ENCODE measurements around the gene TNS1. TPM values are rescaled to one million over a fixed set of nuclear protein-coding genes. Genes with fewer than 3 reads are reported as not detected.
"Not testable (repeated sequence)": the region's sequence is repeated elsewhere in the genome, so short reads cannot be mapped to it uniquely, and the experiment has no call there.

TNS1 gene
- total RNA-seq, 1 experiment from 2014 or later: 4.5 TPM

DNA sequence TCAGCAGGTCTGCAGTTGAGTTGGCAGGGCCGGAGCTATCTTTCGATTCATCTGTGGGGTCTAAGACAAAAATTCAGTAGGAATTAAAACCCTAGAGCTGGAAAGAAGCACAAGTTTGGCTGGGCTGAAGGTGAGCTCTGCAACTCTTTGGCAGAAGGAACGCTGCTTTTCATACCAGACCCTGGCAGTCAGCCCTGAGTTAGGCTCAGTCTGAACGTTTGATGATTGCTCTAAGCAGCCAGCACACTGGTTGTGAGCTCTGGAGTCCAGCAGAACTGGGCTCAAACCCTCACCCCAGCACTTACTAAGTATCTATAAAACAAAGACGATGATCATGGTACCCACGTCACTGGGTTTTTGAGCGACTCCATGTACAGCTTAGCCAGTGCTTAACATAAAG, 192.5 kb downstream of the TNS1 start (continued):
- TF ChIP-seq, protein P1, sequence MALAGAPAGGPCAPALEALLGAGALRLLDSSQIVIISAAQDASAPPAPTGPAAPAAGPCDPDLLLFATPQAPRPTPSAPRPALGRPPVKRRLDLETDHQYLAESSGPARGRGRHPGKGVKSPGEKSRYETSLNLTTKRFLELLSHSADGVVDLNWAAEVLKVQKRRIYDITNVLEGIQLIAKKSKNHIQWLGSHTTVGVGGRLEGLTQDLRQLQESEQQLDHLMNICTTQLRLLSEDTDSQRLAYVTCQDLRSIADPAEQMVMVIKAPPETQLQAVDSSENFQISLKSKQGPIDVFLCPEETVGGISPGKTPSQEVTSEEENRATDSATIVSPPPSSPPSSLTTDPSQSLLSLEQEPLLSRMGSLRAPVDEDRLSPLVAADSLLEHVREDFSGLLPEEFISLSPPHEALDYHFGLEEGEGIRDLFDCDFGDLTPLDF (CRISPR knock-in tag; IDR thresholded peaks at IDR 0.05): no peak

DNA sequence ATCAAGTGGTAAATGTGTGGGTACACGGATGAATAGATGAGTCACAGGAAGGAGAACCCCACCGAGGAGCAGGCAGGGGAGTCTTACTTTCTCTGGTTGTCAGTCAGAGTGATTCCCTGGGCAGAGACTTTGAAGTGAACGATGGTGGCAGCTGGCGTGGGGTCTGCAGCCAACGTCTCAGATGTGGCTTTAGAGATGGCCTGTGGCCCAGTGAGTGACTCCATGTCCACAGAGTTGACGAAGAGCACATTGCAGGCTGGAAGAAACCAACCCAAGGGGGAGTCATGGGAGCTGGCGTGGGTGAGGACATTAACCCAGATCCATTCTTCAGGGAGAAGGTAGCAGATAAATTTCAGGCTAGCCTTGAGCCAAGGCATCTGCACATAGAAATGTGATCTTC, 193.1 kb downstream of the TNS1 start:
- Mint-ChIP-seq H3K27ac (no peak overlapping the region), H3K4me1 (no peaks in the 10 kb centered on the region), H3K9me3 (peaks cover 14% of the 10 kb centered on the region), H3K27me3 (ENCODE audit: low read depth) (no peaks in the 10 kb centered on the region), H3K4me3 (no peak overlapping the region), H3K36me3 (peaks cover 8% of the 10 kb centered on the region)
- TF ChIP-seq JAZF1 (CRISPR knock-in tag; IDR thresholded peaks at IDR 0.05) (no peak), RELA (CRISPR knock-in tag; IDR thresholded peaks at IDR 0.05; ENCODE audit: borderline replicate concordance) (no peak), GTF2I (CRISPR knock-in tag; conservative IDR thresholded peaks at IDR 0.05) (no peak), SMAD4 (CRISPR knock-in tag; IDR thresholded peaks at IDR 0.05) (no peak), GABPB1 (CRISPR knock-in tag; IDR thresholded peaks at IDR 0.05) (no peak), MYBL2 (CRISPR knock-in tag; IDR thresholded peaks at IDR 0.05) (no peak), ETV6 (CRISPR knock-in tag; IDR thresholded peaks at IDR 0.05) (no peak), ZNF416 (CRISPR knock-in tag; IDR thresholded peaks at IDR 0.05) (no peak), ZNF219 (CRISPR knock-in tag; IDR thresholded peaks at IDR 0.05; ENCODE audit: borderline replicate concordance) (no peak)
- TF ChIP-seq, protein P2, sequence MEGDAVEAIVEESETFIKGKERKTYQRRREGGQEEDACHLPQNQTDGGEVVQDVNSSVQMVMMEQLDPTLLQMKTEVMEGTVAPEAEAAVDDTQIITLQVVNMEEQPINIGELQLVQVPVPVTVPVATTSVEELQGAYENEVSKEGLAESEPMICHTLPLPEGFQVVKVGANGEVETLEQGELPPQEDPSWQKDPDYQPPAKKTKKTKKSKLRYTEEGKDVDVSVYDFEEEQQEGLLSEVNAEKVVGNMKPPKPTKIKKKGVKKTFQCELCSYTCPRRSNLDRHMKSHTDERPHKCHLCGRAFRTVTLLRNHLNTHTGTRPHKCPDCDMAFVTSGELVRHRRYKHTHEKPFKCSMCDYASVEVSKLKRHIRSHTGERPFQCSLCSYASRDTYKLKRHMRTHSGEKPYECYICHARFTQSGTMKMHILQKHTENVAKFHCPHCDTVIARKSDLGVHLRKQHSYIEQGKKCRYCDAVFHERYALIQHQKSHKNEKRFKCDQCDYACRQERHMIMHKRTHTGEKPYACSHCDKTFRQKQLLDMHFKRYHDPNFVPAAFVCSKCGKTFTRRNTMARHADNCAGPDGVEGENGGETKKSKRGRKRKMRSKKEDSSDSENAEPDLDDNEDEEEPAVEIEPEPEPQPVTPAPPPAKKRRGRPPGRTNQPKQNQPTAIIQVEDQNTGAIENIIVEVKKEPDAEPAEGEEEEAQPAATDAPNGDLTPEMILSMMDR (IDR thresholded peaks at IDR 0.05): no peak
- TF ChIP-seq, protein P3, sequence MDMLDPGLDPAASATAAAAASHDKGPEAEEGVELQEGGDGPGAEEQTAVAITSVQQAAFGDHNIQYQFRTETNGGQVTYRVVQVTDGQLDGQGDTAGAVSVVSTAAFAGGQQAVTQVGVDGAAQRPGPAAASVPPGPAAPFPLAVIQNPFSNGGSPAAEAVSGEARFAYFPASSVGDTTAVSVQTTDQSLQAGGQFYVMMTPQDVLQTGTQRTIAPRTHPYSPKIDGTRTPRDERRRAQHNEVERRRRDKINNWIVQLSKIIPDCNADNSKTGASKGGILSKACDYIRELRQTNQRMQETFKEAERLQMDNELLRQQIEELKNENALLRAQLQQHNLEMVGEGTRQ (CRISPR knock-in tag; IDR thresholded peaks at IDR 0.05): no peak
- TF ChIP-seq, protein P4, sequence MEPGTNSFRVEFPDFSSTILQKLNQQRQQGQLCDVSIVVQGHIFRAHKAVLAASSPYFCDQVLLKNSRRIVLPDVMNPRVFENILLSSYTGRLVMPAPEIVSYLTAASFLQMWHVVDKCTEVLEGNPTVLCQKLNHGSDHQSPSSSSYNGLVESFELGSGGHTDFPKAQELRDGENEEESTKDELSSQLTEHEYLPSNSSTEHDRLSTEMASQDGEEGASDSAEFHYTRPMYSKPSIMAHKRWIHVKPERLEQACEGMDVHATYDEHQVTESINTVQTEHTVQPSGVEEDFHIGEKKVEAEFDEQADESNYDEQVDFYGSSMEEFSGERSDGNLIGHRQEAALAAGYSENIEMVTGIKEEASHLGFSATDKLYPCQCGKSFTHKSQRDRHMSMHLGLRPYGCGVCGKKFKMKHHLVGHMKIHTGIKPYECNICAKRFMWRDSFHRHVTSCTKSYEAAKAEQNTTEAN (CRISPR knock-in tag; IDR thresholded peaks at IDR 0.05): no peak
- TF ChIP-seq, protein P5, sequence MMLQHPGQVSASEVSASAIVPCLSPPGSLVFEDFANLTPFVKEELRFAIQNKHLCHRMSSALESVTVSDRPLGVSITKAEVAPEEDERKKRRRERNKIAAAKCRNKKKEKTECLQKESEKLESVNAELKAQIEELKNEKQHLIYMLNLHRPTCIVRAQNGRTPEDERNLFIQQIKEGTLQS (CRISPR knock-in tag; conservative IDR thresholded peaks at IDR 0.05): no peak
- TF ChIP-seq, protein P6, sequence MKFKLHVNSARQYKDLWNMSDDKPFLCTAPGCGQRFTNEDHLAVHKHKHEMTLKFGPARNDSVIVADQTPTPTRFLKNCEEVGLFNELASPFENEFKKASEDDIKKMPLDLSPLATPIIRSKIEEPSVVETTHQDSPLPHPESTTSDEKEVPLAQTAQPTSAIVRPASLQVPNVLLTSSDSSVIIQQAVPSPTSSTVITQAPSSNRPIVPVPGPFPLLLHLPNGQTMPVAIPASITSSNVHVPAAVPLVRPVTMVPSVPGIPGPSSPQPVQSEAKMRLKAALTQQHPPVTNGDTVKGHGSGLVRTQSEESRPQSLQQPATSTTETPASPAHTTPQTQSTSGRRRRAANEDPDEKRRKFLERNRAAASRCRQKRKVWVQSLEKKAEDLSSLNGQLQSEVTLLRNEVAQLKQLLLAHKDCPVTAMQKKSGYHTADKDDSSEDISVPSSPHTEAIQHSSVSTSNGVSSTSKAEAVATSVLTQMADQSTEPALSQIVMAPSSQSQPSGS (CRISPR knock-in tag; IDR thresholded peaks at IDR 0.05; ENCODE audit: borderline replicate concordance, low read depth): no peak
- CTCF ChIA-PET: interaction anchor here (1.2 kb wide), 1 partner anchor 24 kb away, joined by 3 read pairs; no protein-coding TSS in a partner anchor
- ATAC-seq: no peak
- DNase-seq (ENCODE audit: low spot score): no peak
- POLR2A ChIA-PET: no interaction called here

DNA sequence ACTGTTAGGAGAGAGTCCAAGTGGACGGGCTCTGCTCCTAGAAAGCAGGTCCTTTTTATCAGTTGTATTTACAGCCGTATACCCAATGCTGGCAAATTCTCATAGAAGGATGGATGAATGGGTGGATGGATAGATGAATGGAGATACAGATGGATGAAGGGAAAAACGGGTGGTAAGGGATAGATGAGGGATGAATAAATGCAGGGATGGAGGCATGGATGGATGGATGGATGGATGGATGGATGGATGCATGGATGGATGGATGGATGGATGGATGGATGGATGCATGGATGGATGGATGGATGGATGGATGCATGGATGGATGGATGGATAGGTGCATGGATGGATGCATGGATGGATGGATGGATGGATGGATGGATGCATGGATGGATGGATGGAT, 193.8 kb downstream of the TNS1 start:
- H3K36me3 Mint-ChIP-seq; H3K27me3 Mint-ChIP-seq (ENCODE audit: low read depth); H3K27ac Mint-ChIP-seq; POLR2A ChIA-PET; H3K4me1 Mint-ChIP-seq; CTCF ChIA-PET; DNase-seq (ENCODE audit: low spot score); H3K4me3 Mint-ChIP-seq; ATAC-seq: not testable (repeated sequence)
- H3K9me3 Mint-ChIP-seq: peaks cover 14% of the 10 kb centered on the region

Measured in WTC11 (cell line).